HepG2 (cell line): Measurements from ENCODE around the gene SYNE3. TPM values are rescaled to one million over a fixed set of nuclear protein-coding genes. Genes with fewer than 3 reads are reported as not detected.

Experiments
- AKAP8 ChIP-seq: sonication (generic); formaldehyde crosslinking; IDR thresholded peaks from 2 replicates; pipeline ENCODE4 v1.5.1; 2020; ENCODE audit warnings: mild to moderate bottlenecking, missing genetic modification reagents
- BCL6 ChIP-seq: IDR thresholded peaks from 2 replicates; pipeline ENCODE4 v1.6.1; 2016; ENCODE audit warnings: missing genetic modification reagents, missing compliant biosample characterization
- FOXA3 ChIP-seq: IDR thresholded peaks from 2 replicates; pipeline ENCODE4 v1.6.1; 2016; ENCODE audit warnings: missing genetic modification reagents, missing compliant biosample characterization
- MATR3 ChIP-seq: sonication (generic); formaldehyde crosslinking; IDR thresholded peaks from 2 replicates; pipeline ENCODE4 v1.4.0; 2020; ENCODE audit warnings: missing genetic modification reagents
- RARA ChIP-seq: IDR thresholded peaks from 2 replicates; pipeline ENCODE4 v1.6.1; 2016; ENCODE audit warnings: missing genetic modification reagents, missing compliant biosample characterization
- RBM39 ChIP-seq: fragments of 200-400 bp; formaldehyde crosslinking; IDR thresholded peaks from one replicate; pipeline ENCODE4 v1.6.1; 2018; ENCODE audit warnings: antibody characterized with exemption, mild to moderate bottlenecking, low read depth, low read length; ENCODE audit not compliant: poor library complexity, severe bottlenecking
- RORA ChIP-seq: sonication (generic); formaldehyde crosslinking; IDR thresholded peaks from 2 replicates; pipeline ENCODE4 v1.5.0; 2020; ENCODE audit warnings: mild to moderate bottlenecking, missing genetic modification reagents, moderate library complexity
- SIN3B ChIP-seq: fragments of 150-350 bp; IDR thresholded peaks from 2 replicates; pipeline ENCODE4 v1.6.1; 2014; ENCODE audit warnings: low read length
- THAP9 ChIP-seq: sonication (generic); formaldehyde crosslinking; IDR thresholded peaks from 2 replicates; pipeline ENCODE4; 2020; ENCODE audit warnings: missing genetic modification reagents, mild to moderate bottlenecking, borderline replicate concordance
- THYN1 ChIP-seq: sonication (generic); formaldehyde crosslinking; IDR thresholded peaks from 2 replicates; pipeline ENCODE4 v1.8.1; 2023; ENCODE audit warnings: low read depth, mild to moderate bottlenecking, moderate library complexity, missing genetic modification reagents, borderline replicate concordance
- ZBTB25 ChIP-seq: IDR thresholded peaks from 2 replicates; pipeline ENCODE4 v1.6.1; 2018; ENCODE audit warnings: missing genetic modification reagents
- ZFP82 ChIP-seq: sonication (generic); formaldehyde crosslinking; IDR thresholded peaks from 2 replicates; pipeline ENCODE4 v1.5.1; 2020; ENCODE audit warnings: mild to moderate bottlenecking, missing genetic modification reagents, borderline replicate concordance
- ZNF292 ChIP-seq: sonication (generic); formaldehyde crosslinking; IDR thresholded peaks from 2 replicates; pipeline ENCODE4 v1.8.1; 2022; ENCODE audit warnings: mild to moderate bottlenecking, low read depth, missing genetic modification reagents, borderline replicate concordance
- ZNF530 ChIP-seq: sonication (generic); formaldehyde crosslinking; IDR thresholded peaks from 2 replicates; pipeline ENCODE4 v1.5.0; 2020; ENCODE audit warnings: low read depth, mild to moderate bottlenecking, missing genetic modification reagents
- ZNF878 ChIP-seq: sonication (generic); formaldehyde crosslinking; IDR thresholded peaks from 2 replicates; pipeline ENCODE4 v1.8.1; 2023; ENCODE audit warnings: mild to moderate bottlenecking, missing genetic modification reagents, moderate library complexity
- polyA plus RNA-seq, 8 experiments: library from polyadenylated mRNA; depleted of rRNA in 3 of 8; stranded (reverse) in 7 of 8; unstranded in 1 of 8; fragments of >200 nt; fragmentation: Illumina TruSeq in 4 of 8; extraction: Trizol in 4 of 8; gene quantifications; 2 replicates each; pipeline versions ENCODE4 v1.2.1 to v1.2.3, GENCODE V29; 2011 to 2016; ENCODE audit warnings: low read depth in 4 of 8, missing spikeins in 1 of 8, mixed read lengths in 1 of 8; ENCODE audit not compliant: insufficient read depth in 1 of 8
- total RNA-seq, 5 experiments: library from RNA; depleted of rRNA; stranded (reverse); fragments of >200 nt; fragmentation: Illumina TruSeq; extraction: Trizol; gene quantifications; 2 replicates each; pipeline ENCODE4 v1.2.3, GENCODE V29; 2016; ENCODE audit warnings: low read depth in 1 of 5
- TF ChIP-seq, protein P1 (sequence below): sonication (generic); formaldehyde crosslinking; IDR thresholded peaks from 2 replicates; pipeline ENCODE4 v1.4.0; 2020; ENCODE audit warnings: missing genetic modification reagents, borderline replicate concordance
- TF ChIP-seq, protein P2 (sequence below): sonication (generic); formaldehyde crosslinking; IDR thresholded peaks from 2 replicates; pipeline ENCODE4 v1.4.0; 2020; ENCODE audit warnings: mild to moderate bottlenecking, missing genetic modification reagents

SYNE3 gene
- total and polyA plus RNA-seq, 2 of the 13 experiments (the other 11 are each of a cell fraction or from before 2014, with no cell fraction given) = 7.8 to 8.0 TPM

DNA sequence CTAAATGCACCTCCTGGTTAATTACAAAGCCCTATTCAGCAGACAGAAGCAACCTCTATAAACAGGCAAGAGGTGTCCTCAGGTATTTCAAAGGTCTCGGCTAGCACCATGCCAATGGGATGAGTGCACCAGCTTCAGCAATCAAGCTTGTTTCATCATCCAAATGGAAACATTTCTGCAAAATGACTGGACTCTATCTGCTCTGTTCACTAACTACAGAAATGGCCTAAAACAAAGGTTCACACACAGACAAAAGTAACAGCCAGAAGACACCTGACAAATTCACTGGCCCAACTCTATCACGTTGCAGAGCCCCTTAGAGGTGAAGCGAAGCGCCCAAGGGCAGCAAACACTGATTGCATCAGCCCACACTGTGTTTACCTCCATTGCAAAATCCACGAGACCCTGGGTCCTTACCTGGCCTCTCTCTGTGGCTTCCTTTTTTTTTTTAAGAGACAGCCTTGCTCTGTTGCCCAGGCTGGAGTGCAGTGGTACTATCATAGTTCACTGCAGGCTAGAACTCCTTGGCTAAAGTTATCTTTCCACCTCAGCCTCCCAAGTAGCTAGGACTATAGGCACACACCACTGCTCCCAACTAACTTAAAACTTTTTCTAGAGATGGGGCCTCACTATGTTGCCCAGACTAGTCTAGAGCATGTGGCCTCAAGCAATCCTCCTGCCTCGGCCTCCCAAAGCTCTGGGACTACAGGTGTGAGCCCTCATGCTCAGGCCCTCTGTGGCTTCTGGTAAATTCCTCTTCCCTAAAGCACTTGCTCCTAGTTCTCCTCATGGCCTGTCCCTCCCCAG lies 8.5 kb upstream of the SYNE3 start (continued):
- no peak for TF ChIP-seq RBM39
- TF ChIP-seq AKAP8 (CRISPR knock-in tag) = 0 out of 2 replicates have a peak, but pooled peaks have one; percentile 40
- no peak for TF ChIP-seq RORA (CRISPR knock-in tag)
- TF ChIP-seq, protein P1, sequence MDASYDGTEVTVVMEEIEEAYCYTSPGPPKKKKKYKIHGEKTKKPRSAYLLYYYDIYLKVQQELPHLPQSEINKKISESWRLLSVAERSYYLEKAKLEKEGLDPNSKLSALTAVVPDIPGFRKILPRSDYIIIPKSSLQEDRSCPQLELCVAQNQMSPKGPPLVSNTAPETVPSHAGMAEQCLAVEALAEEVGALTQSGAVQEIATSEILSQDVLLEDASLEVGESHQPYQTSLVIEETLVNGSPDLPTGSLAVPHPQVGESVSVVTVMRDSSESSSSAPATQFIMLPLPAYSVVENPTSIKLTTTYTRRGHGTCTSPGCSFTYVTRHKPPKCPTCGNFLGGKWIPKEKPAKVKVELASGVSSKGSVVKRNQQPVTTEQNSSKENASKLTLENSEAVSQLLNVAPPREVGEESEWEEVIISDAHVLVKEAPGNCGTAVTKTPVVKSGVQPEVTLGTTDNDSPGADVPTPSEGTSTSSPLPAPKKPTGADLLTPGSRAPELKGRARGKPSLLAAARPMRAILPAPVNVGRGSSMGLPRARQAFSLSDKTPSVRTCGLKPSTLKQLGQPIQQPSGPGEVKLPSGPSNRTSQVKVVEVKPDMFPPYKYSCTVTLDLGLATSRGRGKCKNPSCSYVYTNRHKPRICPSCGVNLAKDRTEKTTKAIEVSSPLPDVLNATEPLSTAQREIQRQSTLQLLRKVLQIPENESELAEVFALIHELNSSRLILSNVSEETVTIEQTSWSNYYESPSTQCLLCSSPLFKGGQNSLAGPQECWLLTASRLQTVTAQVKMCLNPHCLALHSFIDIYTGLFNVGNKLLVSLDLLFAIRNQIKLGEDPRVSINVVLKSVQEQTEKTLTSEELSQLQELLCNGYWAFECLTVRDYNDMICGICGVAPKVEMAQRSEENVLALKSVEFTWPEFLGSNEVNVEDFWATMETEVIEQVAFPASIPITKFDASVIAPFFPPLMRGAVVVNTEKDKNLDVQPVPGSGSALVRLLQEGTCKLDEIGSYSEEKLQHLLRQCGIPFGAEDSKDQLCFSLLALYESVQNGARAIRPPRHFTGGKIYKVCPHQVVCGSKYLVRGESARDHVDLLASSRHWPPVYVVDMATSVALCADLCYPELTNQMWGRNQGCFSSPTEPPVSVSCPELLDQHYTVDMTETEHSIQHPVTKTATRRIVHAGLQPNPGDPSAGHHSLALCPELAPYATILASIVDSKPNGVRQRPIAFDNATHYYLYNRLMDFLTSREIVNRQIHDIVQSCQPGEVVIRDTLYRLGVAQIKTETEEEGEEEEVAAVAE = peak; percentile 86; the same call in 1 of the 2 replicates
- TF ChIP-seq ZNF878 (CRISPR knock-in tag) = peak; percentile 61; the same call in 1 of the 2 replicates
- TF ChIP-seq MATR3 (CRISPR knock-in tag) = no peak
- peak; percentile 90 for TF ChIP-seq BCL6 (CRISPR knock-in tag)
- no peak for TF ChIP-seq SIN3B
- TF ChIP-seq ZFP82 (CRISPR knock-in tag) = no peak
- TF ChIP-seq THYN1 = no peak
- peak; percentile 86 for TF ChIP-seq ZBTB25
- TF ChIP-seq THAP9 (CRISPR knock-in tag) = no peak
- peak; percentile 91 for TF ChIP-seq RARA (CRISPR knock-in tag)
- peak; percentile 99 for TF ChIP-seq FOXA3 (CRISPR knock-in tag)
- TF ChIP-seq ZNF530 (CRISPR knock-in tag) = no peak
- peak; percentile 79; the same call in 1 of the 2 replicates for TF ChIP-seq ZNF292
- TF ChIP-seq, protein P2, sequence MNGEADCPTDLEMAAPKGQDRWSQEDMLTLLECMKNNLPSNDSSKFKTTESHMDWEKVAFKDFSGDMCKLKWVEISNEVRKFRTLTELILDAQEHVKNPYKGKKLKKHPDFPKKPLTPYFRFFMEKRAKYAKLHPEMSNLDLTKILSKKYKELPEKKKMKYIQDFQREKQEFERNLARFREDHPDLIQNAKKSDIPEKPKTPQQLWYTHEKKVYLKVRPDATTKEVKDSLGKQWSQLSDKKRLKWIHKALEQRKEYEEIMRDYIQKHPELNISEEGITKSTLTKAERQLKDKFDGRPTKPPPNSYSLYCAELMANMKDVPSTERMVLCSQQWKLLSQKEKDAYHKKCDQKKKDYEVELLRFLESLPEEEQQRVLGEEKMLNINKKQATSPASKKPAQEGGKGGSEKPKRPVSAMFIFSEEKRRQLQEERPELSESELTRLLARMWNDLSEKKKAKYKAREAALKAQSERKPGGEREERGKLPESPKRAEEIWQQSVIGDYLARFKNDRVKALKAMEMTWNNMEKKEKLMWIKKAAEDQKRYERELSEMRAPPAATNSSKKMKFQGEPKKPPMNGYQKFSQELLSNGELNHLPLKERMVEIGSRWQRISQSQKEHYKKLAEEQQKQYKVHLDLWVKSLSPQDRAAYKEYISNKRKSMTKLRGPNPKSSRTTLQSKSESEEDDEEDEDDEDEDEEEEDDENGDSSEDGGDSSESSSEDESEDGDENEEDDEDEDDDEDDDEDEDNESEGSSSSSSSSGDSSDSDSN (CRISPR knock-in tag) = 0 out of 2 replicates have a peak, but pooled peaks have one; percentile 21
